Umbilical cord (tissue), 2 donors: ENCODE measurements around the gene NR2E3. TPM values are rescaled to one million over a fixed set of nuclear protein-coding genes. Genes with fewer than 3 reads are reported as not detected.

ENCODE experiments used
- DNase-seq: peaks from one replicate; pipeline ENCODE4 v3.0.0-alpha.2; 2015; ENCODE audit warnings: low spot score
- total RNA-seq: library from RNA; depleted of rRNA; stranded (reverse); fragments of >200 nt; gene quantifications from one replicate; pipeline ENCODE4 v1.2.3, GENCODE V29; 2014; ENCODE audit warnings: low replicate concordance; ENCODE audit not compliant: insufficient read depth

Gene NR2E3
- total RNA-seq, 1 donor from 2014 or later, result not detected

GRCh38 chr15:71790081-71790480, 20.3 kb upstream of the NR2E3 start:
- no peak for DNase-seq

- no peak for DNase-seq
Measured at GRCh38 chr15:71791975-71792374, 18.4 kb upstream of the NR2E3 start.

GRCh38 chr15:71792521-71792920, 17.8 kb upstream of the NR2E3 start:
- DNase-seq, result peak; percentile 33

GRCh38 chr15:71798641-71799040, 11.7 kb upstream of the NR2E3 start:
- DNase-seq, result no peak

GRCh38 chr15:71800190-71800589, 10.2 kb upstream of the NR2E3 start:
- DNase-seq, result no peak

GRCh38 chr15:71800835-71801745, 9.3 kb upstream of the NR2E3 start:
- DNase-seq, result peak; percentile 81

- no peak for DNase-seq
Measured at GRCh38 chr15:71801935-71802655, 8.3 kb upstream of the NR2E3 start.

- DNase-seq, result no peak
Measured at GRCh38 chr15:71802770-71803169, 7.6 kb upstream of the NR2E3 start.

GRCh38 chr15:71804226-71804625, 6.1 kb upstream of the NR2E3 start:
- no peak for DNase-seq

- no peak for DNase-seq
Measured at GRCh38 chr15:71804695-71805470, 5.5 kb upstream of the NR2E3 start.

GRCh38 chr15:71806452-71806931, 3.9 kb upstream of the NR2E3 start:
- peak; percentile 52 for DNase-seq

GRCh38 chr15:71807125-71807629, 3.2 kb upstream of the NR2E3 start:
- DNase-seq, result no peak

- peak; percentile 34 for DNase-seq
Measured at GRCh38 chr15:71807691-71808091, 2.7 kb upstream of the NR2E3 start.

GRCh38 chr15:71808311-71809020, 1.9 kb upstream of the NR2E3 start:
- DNase-seq, result no peak

GRCh38 chr15:71809346-71809745, 1.0 kb upstream of the NR2E3 start:
- no peak for DNase-seq

GRCh38 chr15:71811036-71811736, 832 bp downstream of the NR2E3 start:
- DNase-seq, result no peak

GRCh38 chr15:71811752-71812735, 1.7 kb downstream of the NR2E3 start:
- DNase-seq, result no peak

GRCh38 chr15:71812966-71813722, 2.8 kb downstream of the NR2E3 start:
- no peak for DNase-seq
